Dermis blood vessel endothelial cell (primary cell): Measurements from ENCODE around the gene NGEF. TPM values are rescaled to one million over a fixed set of nuclear protein-coding genes. Genes with fewer than 3 reads are reported as not detected.
A peak's percentile ranks its signal among the peaks of the same experiment; 100 is the strongest.

ENCODE experiments used
- DNase-seq: peaks from one replicate; pipeline ENCODE4 v3.0.0; 2010
- total RNA-seq: library from RNA; depleted of rRNA; stranded (reverse); fragments of >200 nt; gene quantifications from 2 replicates; pipeline ENCODE4 v1.2.3, GENCODE V29; 2014

NGEF gene
- total RNA-seq, 1 donor from 2014 or later: 0.17 TPM

- no peak for DNase-seq
These were observed 118.3 kb downstream of the NGEF start for GRCh38 chr2:232894746-232895145.

GRCh38 chr2:232894251-232894650 lies 118.8 kb downstream of the NGEF start:
- no peak for DNase-seq

- DNase-seq: no peak
These were observed 119.2 kb downstream of the NGEF start for GRCh38 chr2:232893834-232894233.

GRCh38 chr2:232892843-232893242 lies 120.2 kb downstream of the NGEF start:
- DNase-seq: no peak

GRCh38 chr2:232892221-232892620 lies 120.8 kb downstream of the NGEF start:
- no peak for DNase-seq

GRCh38 chr2:232891621-232892071 lies 121.4 kb downstream of the NGEF start:
- DNase-seq: peak; percentile 71

GRCh38 chr2:232890896-232891601 lies 122.0 kb downstream of the NGEF start:
- peak; percentile 29 for DNase-seq

GRCh38 chr2:232890536-232890895 lies 122.5 kb downstream of the NGEF start:
- DNase-seq: no peak

- DNase-seq: no peak
These were observed 123.1 kb downstream of the NGEF start for GRCh38 chr2:232889876-232890401.

GRCh38 chr2:232888839-232889529 lies 124.1 kb downstream of the NGEF start:
- no peak for DNase-seq

GRCh38 chr2:232888099-232888836 lies 124.8 kb downstream of the NGEF start:
- no peak for DNase-seq

- DNase-seq: peak; percentile 19
These were observed 125.7 kb downstream of the NGEF start for GRCh38 chr2:232887171-232887850.

- no peak for DNase-seq
These were observed 126.4 kb downstream of the NGEF start for GRCh38 chr2:232886632-232887031.

- DNase-seq: no peak
These were observed 126.9 kb downstream of the NGEF start for GRCh38 chr2:232886176-232886575.

GRCh38 chr2:232885264-232885961 lies 127.6 kb downstream of the NGEF start:
- DNase-seq: no peak

- no peak for DNase-seq
These were observed 128.3 kb downstream of the NGEF start for GRCh38 chr2:232884549-232885263.

- no peak for DNase-seq
These were observed 129.0 kb downstream of the NGEF start for GRCh38 chr2:232884001-232884421.

GRCh38 chr2:232883116-232883721 lies 129.8 kb downstream of the NGEF start:
- DNase-seq: no peak

- DNase-seq: no peak
These were observed 130.4 kb downstream of the NGEF start for GRCh38 chr2:232882505-232883115.

- no peak for DNase-seq
These were observed 131.0 kb downstream of the NGEF start for GRCh38 chr2:232882085-232882484.
